Measurements from ENCODE around the gene CCNYL1.

GRCh38 chr2:207663870-207664545 is 47.4 kb upstream of the CCNYL1 start:
- no peak for TF ChIP-seq RARB (CRISPR knock-in tag; IDR thresholded peaks at IDR 0.05)
- TF ChIP-seq SNAI2 (CRISPR knock-in tag; IDR thresholded peaks at IDR 0.05), result no peak
- no peak for TF ChIP-seq CSRNP3 (CRISPR knock-in tag; IDR thresholded peaks at IDR 0.05)
- no peak for TF ChIP-seq ARNTL (CRISPR knock-in tag; IDR thresholded peaks at IDR 0.05; ENCODE audit: borderline replicate concordance, low read depth)
- no peak for TF ChIP-seq ISL1 (CRISPR knock-in tag; IDR thresholded peaks at IDR 0.05)
- TF ChIP-seq ZFP30 (CRISPR knock-in tag; IDR thresholded peaks at IDR 0.05), result no peak
- TF ChIP-seq BACH2 (CRISPR knock-in tag; IDR thresholded peaks at IDR 0.05; ENCODE audit: borderline replicate concordance), result no peak
- TF ChIP-seq CREB5 (CRISPR knock-in tag; IDR thresholded peaks at IDR 0.05; ENCODE audit: low read depth), result no peak
- TF ChIP-seq ZFP3 (CRISPR knock-in tag; IDR thresholded peaks at IDR 0.05), result no peak
- TF ChIP-seq TCF4 (CRISPR knock-in tag; IDR thresholded peaks at IDR 0.05; ENCODE audit: borderline replicate concordance), result no peak
- no peak for TF ChIP-seq ZC3H10 (CRISPR knock-in tag; IDR thresholded peaks at IDR 0.05)
